ENCODE results near the gene GRAP2.
"Not testable (repeated sequence)": the region's sequence is repeated elsewhere in the genome, so short reads cannot be mapped to it uniquely, and the experiment has no call there.

GRAP2 gene

DNA sequence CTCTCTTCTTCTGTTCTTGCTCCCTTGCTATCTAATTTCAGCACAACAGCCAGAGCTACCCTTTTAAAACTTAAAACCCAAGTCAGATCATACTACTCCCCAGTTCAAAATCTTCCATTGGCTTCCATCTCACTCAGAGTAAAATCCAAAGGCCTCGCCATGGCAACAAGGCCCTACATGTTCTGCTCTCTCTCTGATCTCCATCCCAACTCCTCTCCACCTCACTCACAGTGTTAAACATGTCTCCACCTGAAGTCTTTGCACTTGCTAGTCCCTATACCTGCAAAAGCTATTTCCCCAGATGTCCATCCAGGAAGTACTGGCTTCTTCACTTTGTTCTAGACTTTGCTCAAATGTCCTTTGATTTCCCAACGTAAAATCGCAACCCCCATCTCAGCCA, 3.0 kb upstream of the GRAP2 start:
- DNase-seq (ENCODE audit: low spot score), result no peak

DNA sequence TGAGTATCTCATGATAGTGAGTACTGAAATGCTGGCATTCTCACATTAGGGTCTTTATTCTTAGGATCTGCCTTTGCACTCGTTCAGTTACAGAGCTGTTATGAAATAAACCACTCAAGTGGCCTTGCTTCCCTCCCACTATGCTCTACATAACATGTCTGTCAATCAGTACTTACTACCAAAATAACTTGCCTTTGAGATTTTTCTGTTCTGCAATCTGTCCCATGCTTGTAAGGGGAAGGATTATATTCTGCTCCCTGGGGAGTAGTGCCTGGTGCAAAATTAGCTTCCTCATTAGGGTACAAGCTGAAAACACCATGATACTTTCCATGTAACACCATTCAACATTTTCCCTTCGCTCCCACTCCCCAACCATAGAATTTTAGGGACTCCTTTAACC, 1.9 kb upstream of the GRAP2 start:
- no peak for DNase-seq (ENCODE audit: low spot score)

- no peak for DNase-seq (ENCODE audit: low spot score)
Measured at GRCh38 chr22:39901565-39902146, 772 bp downstream of the GRAP2 start.

GRCh38 chr22:39904024-39904423, 3.1 kb downstream of the GRAP2 start:
- not testable (repeated sequence) for DNase-seq (ENCODE audit: low spot score)

DNA sequence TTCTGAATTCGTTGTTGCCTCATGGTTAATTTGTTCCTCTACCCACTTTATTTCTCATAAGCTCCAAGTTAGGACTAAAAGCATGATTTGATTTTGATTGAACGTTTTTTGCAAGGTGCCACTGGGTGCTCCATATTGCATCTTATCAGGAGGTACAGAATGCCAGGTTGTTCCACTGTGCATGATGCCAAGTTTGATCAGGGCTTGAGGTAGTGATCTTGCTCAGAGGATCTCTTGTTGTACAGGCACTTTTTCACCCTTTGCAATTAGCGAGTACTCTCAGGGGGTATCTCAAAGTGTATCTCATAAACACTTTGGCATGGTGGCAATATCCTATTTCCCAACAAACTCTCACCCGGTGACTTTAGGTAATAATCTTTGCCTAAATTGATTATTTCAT, 4.0 kb downstream of the GRAP2 start:
- no peak for DNase-seq (ENCODE audit: low spot score)

DNA sequence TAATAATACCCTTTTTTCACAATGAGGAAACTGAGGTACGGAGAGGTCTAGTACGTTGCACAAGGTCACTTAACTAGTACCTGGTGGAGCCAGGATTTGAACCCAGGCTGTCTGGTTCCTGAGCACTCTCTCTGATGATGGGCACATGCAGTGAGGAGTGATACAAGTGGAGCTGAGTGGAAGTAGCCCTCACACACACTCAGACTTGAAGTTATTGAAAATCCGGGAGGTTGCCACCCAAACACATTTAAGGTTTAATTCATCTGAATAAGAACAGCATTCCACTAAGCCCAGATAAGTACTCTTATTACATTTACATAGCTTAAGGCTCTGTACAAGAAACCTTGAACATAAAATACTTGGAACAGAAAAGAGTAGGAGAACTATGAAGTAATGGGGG, 4.8 kb downstream of the GRAP2 start:
- DNase-seq (ENCODE audit: low spot score), result no peak

DNA sequence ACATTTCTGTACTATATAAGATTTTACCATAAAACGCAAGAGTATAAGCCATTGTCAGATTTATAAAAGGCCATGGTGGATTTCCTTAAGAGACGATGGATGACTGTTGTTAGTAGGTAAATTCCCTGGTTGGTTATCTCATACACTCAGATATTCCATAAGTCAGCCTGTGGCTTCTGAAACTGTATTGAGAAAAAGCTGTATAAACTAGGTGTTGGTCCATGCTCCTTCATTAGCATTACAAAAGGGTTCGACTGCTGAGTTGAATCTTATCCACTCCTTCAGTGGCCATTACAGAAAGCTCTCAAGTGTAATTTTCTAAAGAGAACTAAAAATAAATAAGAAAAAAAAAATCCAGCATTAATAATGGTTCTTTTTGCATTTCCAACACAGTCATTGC, 5.3 kb downstream of the GRAP2 start:
- DNase-seq (ENCODE audit: low spot score), result no peak

- no peak for DNase-seq (ENCODE audit: low spot score)
Measured at GRCh38 chr22:39907047-39907446, 6.2 kb downstream of the GRAP2 start.

GRCh38 chr22:39907605-39908097, 6.8 kb downstream of the GRAP2 start:
- DNase-seq (ENCODE audit: low spot score), result no peak

DNA sequence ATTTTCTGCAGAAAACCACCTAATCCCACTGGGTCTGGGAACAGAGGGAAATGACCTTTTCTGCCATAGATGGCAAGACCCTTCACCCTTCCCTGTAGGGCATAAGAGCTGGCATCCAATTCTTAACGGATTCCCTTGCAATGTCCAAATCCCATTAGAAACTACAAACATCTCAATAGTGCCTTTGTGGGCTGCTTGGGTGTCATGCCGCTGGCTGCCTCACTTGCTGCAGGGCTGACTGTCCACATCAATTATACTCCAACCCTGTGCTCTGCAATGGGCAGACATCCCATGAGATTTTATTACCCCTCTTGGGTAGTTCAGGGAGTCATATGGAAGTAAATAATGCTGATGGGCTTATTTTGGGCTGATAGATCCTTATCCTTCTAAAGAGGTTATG, 7.3 kb downstream of the GRAP2 start:
- DNase-seq (ENCODE audit: low spot score), result no peak

DNA sequence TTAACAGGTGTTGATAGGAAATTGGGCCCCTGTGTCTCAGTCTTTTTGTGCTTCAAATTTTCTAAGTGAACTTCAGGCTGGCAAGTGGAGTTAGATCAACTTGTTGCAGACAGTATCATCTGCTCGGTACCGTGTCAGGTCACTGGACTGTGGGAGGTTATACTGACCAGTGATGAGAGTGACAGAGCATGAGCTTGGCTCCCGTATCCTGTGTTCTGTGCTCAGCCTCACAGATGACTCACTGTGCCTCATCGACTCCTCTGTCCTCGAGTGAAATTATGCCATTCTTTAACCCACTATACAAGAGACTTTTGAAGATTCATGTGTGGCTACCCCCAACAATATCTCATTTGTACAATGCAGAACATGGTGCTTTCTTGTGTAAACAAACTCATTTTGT, 7.9 kb downstream of the GRAP2 start:
- peak; percentile 57 for DNase-seq (ENCODE audit: low spot score)

GRCh38 chr22:39910876-39911613, 10.2 kb downstream of the GRAP2 start:
- no peak for DNase-seq (ENCODE audit: low spot score)

DNA sequence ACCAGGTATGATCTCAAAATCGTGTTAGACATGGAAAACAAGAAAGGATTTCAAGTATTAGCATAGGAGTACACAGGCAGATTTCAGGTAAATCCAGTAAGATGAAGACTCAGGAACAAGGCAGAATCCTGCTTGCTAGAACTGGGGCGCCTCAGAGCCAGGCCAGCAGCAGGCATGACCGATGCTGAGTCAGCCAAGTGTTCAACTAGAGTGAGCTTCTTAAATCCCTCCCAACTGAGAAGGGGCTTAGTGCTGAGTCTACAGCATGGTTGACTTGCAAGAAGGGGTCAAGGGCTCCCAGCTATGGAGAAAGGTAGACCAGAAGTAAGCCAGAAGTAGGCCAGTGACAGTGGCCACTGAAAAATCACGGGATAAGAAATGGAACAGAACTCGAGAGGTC, 12.4 kb downstream of the GRAP2 start:
- no peak for DNase-seq (ENCODE audit: low spot score)

DNA sequence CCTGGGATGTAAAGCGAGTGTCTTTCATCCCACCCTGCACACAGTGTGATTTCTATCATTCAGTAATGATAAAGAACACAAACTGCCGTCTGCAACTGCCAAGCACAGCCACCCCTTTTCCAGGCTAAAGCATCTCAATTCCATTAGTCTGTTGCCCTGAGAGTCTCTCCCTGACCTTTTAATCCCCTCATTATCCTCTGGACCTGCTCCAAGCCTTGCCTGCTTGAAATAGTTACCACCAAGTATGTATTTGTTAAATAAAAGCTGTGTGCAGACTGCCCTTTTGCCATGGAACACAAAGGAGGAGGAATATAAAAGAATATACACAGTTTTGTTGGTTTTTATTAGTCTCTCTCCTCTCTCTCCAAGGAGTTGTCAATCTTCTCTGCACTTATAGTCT, 13.0 kb downstream of the GRAP2 start:
- DNase-seq (ENCODE audit: low spot score), result no peak

DNA sequence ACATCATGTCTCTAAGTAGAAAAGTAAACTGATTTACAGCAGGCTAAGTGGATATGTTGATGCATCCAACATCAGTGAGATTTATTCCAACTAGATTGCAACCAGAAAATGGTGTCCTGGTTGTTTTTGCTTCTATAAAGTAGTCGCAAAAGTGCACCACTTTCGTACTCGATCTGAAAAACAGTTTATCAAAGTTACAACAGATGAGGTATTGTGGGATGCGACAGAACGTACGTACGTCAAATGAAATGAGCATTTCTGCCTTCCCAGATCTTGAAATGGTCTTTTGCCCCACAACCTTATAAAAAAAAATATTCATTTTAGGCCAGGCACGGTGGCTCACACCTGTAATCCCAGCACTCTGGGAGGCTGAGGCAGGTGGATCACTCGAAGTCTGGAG, 13.7 kb downstream of the GRAP2 start:
- no peak for DNase-seq (ENCODE audit: low spot score)

- DNase-seq (ENCODE audit: low spot score), result no peak
Measured at GRCh38 chr22:39915295-39915726, 14.4 kb downstream of the GRAP2 start.

- DNase-seq (ENCODE audit: low spot score), result no peak
Measured at GRCh38 chr22:39916496-39916895, 15.6 kb downstream of the GRAP2 start.

DNA sequence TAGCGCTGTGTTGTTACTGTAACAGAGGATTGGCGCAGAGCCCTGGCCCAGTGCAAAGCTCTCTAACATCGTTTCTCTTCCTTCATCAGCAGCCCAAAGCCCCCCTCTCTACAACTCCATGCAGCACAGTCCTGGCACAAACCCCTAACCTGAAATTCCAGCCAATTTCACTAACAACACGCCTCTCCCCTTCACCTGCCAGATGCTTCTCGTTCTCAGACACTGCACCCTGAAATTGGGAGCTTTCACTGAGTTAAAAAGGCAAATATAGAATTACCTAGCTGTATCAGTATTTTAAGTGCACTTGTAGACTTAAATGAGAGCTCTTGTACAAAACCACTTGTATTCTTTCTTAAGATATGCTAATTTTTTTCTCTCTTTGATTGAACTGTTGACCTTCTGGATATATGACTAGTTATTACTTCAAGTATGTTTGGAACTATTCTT, 16.3 kb downstream of the GRAP2 start:
- DNase-seq (ENCODE audit: low spot score), result no peak

DNA sequence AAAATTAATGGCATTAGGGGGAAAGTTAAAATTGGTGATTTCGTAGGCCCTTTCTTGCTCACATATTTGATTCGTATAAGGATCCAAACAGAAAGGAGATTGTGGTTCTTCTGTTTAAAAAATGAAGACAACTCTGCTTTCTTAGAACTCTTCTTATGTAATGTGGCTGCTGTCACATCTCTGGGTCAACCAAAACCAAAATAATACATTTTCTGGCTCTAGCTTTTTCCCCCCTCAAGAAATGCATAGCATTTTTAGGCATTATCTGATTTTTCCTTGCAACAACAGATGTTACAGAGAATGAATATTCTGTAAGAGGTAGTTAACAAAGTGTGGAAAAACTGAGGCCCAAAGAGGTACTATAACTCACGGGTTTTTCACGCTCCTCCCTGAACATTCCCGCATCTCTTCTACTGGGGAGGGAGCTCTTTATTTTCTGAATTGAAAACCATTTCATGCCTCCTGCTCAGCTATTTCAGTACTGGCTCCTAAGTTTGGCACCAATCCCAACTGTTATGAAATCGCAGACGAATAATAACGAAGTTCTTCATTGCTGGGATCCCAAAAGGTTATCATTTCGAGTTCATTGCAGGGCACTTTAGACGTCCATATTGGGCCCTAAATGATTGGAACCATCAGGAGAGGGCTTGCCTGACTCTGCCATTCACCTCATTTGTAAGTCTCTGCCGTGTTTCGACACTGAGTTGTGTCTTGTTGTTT, 17.1 kb downstream of the GRAP2 start:
- DNase-seq (ENCODE audit: low spot score), result peak; percentile 62

- DNase-seq (ENCODE audit: low spot score), result peak; percentile 89
Measured at GRCh38 chr22:39920134-39920743, 19.4 kb downstream of the GRAP2 start.

DNA sequence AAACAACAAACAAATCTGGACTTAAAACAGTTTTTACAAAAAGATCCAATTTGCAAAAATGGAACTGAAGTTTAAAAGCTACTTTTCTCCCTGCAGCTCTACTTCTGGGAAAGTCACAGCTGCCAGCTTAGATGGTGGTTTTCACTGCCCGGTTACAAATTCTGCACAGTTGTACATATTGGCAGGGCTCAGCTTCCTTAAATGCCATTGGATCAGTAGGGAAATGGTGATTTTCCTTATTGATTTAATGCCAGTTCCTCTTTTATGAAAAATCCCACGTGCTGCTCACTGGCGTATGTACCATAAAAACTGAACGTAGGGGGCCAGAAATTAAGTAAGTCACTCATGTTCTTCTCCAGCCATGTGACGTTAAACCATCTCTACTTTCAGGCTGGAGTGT, 22.8 kb downstream of the GRAP2 start:
- no peak for DNase-seq (ENCODE audit: low spot score)

DNA sequence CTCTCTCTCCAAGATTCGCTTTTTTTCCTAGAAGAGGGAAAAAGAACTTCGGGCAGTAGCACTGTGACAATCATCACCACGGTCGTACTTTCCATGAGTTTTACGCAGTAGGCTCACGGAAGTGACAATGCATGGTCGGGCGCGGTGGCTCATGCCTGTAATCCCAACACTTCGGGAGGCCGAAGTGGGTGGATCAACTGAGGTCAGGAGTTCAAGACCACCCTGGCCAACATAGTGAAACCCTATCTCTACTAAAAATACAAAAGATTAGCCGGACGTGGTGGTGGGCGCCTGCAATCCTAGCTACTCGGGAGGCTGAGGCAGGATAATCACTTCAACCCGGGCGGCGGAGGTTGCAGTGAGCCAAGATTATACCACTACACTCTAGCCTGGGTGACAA, 23.4 kb downstream of the GRAP2 start:
- no peak for DNase-seq (ENCODE audit: low spot score)

- no peak for DNase-seq (ENCODE audit: low spot score)
Measured at GRCh38 chr22:39925273-39925672, 24.4 kb downstream of the GRAP2 start.
